ENCODE data around the gene MUC12. TPM values are rescaled to one million over a fixed set of nuclear protein-coding genes. Genes with fewer than 3 reads are reported as not detected.

MUC12 gene
- total RNA-seq, 4 donors from 2014 or later, result 4.8 to 31.8 (median 9.0) TPM

GRCh38 chr7:101015626-101016025, 46.3 kb downstream of the MUC12 start:
- H3K4me3 ChIP-seq, result no peak overlapping the region
- no peak overlapping the region for H3K27ac ChIP-seq
- peaks cover 0 to 4% (median 0%) of the 10 kb centered on the region in 3 donors for H3K36me3 ChIP-seq
- H3K9me3 ChIP-seq, result no peaks in the 10 kb centered on the region
- TF ChIP-seq POLR2A (IDR thresholded peaks at IDR 0.05) (no peak), CTCF (IDR thresholded peaks at IDR 0.05) (no peak)
- H3K27me3 ChIP-seq, result no peaks in the 10 kb centered on the region
- peaks cover 0 to 35% (median 4%) of the 10 kb centered on the region in 4 donors for H3K4me1 ChIP-seq
- no peak for DNase-seq

GRCh38 chr7:101017064-101017777, 47.9 kb downstream of the MUC12 start:
- Histone ChIP-seq H3K27ac (peak overlapping the region; percentile 62 to 92 (median 79)), H3K4me1 (peaks cover 0 to 35% (median 4%) of the 10 kb centered on the region in 4 donors), H3K9me3 (no peaks in the 10 kb centered on the region), H3K36me3 (peaks cover 0 to 4% (median 0%) of the 10 kb centered on the region in 3 donors), H3K27me3 (no peaks in the 10 kb centered on the region), H3K4me3 (peak overlapping the region; percentile 39 to 60 (median 54))
- TF ChIP-seq POLR2A (IDR thresholded peaks at IDR 0.05) (peak in 1 of 2 donors; percentile 56), CTCF (IDR thresholded peaks at IDR 0.05) (no peak)
- peak; percentile 63 to 94 (median 87) for DNase-seq

- peak in 1 of 3 donors; percentile 58 for DNase-seq
- TF ChIP-seq CTCF (IDR thresholded peaks at IDR 0.05) (no peak), POLR2A (IDR thresholded peaks at IDR 0.05) (no peak)
- peak overlapping the region in 3 of 4 donors; percentile 84 to 98 (median 98) for H3K27ac ChIP-seq
- no peaks in the 10 kb centered on the region for H3K27me3 ChIP-seq
- H3K9me3 ChIP-seq, result no peaks in the 10 kb centered on the region
- H3K4me3 ChIP-seq, result peak overlapping the region in 1 of 4 donors; percentile 10
- peaks cover 0 to 35% (median 4%) of the 10 kb centered on the region in 4 donors for H3K4me1 ChIP-seq
- H3K36me3 ChIP-seq, result no peaks in the 10 kb centered on the region
These were observed 49.2 kb downstream of the MUC12 start for GRCh38 chr7:101018271-101019167.

- H3K4me1 ChIP-seq, result peaks cover 0 to 42% (median 4%) of the 10 kb centered on the region in 4 donors
- peaks cover 0 to 13% (median 0%) of the 10 kb centered on the region in 3 donors for H3K36me3 ChIP-seq
- no peaks in the 10 kb centered on the region for H3K9me3 ChIP-seq
- H3K27me3 ChIP-seq, result no peaks in the 10 kb centered on the region
- DNase-seq, result peak in 1 of 3 donors; percentile 67
- TF ChIP-seq CTCF (IDR thresholded peaks at IDR 0.05) (peak in 1 of 6 experiments; percentile 3), POLR2A (IDR thresholded peaks at IDR 0.05) (peak; percentile 6 to 14)
- peak overlapping the region in 3 of 4 donors; percentile 32 to 75 (median 62) for H3K4me3 ChIP-seq
- peak overlapping the region in 3 of 4 donors; percentile 84 to 98 (median 98) for H3K27ac ChIP-seq
These were observed 51.1 kb downstream of the MUC12 start for GRCh38 chr7:101020444-101020843.

- peak overlapping the region in 3 of 4 donors; percentile 32 to 75 (median 62) for H3K4me3 ChIP-seq
- H3K4me1 ChIP-seq, result peaks cover 0 to 34% (median 4%) of the 10 kb centered on the region in 4 donors
- peak overlapping the region in 3 of 4 donors; percentile 84 to 98 (median 98) for H3K27ac ChIP-seq
- DNase-seq, result peak in 2 of 3 donors; percentile 88
- H3K9me3 ChIP-seq, result no peaks in the 10 kb centered on the region
- no peaks in the 10 kb centered on the region for H3K27me3 ChIP-seq
- TF ChIP-seq CTCF (IDR thresholded peaks at IDR 0.05), result no peak
- TF ChIP-seq POLR2A (IDR thresholded peaks at IDR 0.05), result peak; percentile 90 to 95
- H3K36me3 ChIP-seq, result peaks cover 0 to 25% (median 0%) of the 10 kb centered on the region in 3 donors
These were observed 52.3 kb downstream of the MUC12 start for GRCh38 chr7:101021703-101022102.
